SK-N-SH (cell line): ENCODE measurements around the gene RAB18. TPM values are rescaled to one million over a fixed set of nuclear protein-coding genes. Genes with fewer than 3 reads are reported as not detected.

Experiments used
- CTCF ChIA-PET: fragments of 300-600, 350-600 bp; formaldehyde crosslinking; extraction: SDS; loops from one replicate; lab custom pipeline; 2021; lab: Yijun Ruan, JAX
- POLR2A ChIA-PET: fragments of 350-600 bp; sonication (Branson Sonifier 250); formaldehyde crosslinking; extraction: SDS; loops from one replicate; lab custom pipeline; 2020; ENCODE audit warnings: antibody characterized with exemption, inconsistent platforms; lab: Yijun Ruan, JAX
- DNase-seq: peaks from one replicate; pipeline ENCODE4 v3.0.0; 2012
- H2AFZ ChIP-seq: fragments of 200-600 bp; sonication (generic); 2 replicates; pipeline ENCODE4 v1.8.1; 2016; ENCODE audit warnings: antibody characterized with exemption, mild to moderate bottlenecking, low read depth
- H3F3A ChIP-seq: fragments of 200-600 bp; sonication (generic); replicated peaks from 2 replicates; pipeline ENCODE3; 2016; ENCODE audit warnings: antibody characterized with exemption, mild to moderate bottlenecking; ENCODE audit not compliant: insufficient read depth
- H3K27ac ChIP-seq, 2 experiments: fragments of 200-500 bp in 1 of 2; fragments of 200-600 bp in 1 of 2; sonication (Bioruptor generic) in 1 of 2; sonication (generic), shearing (Covaris generic) in 1 of 2; 2 replicates each; pipeline versions ENCODE4 v1.5.1 to v1.6.1; 2014 to 2016; ENCODE audit warnings: low read depth in 2 of 2, inconsistent platforms in 1 of 2, low read length in 1 of 2, mild to moderate bottlenecking in 1 of 2, mixed read lengths in 1 of 2
- H3K27me3 ChIP-seq: fragments of 200-600 bp; sonication (generic), shearing (Covaris generic); 2 replicates; pipeline ENCODE4 v1.6.1; 2016; ENCODE audit warnings: mixed run types; ENCODE audit not compliant: insufficient read depth
- H3K36me3 ChIP-seq, 2 experiments: fragments of 200-500 bp in 1 of 2; fragments of 200-600 bp in 1 of 2; sonication (Bioruptor generic) in 1 of 2; sonication (generic) in 1 of 2; replicated peaks in 1 of 2; 2 replicates each; pipeline versions ENCODE3 to v1.5.1; 2014 to 2016; ENCODE audit warnings: low read length in 1 of 2, mild to moderate bottlenecking in 1 of 2; ENCODE audit not compliant: insufficient read depth in 2 of 2, control insufficient read depth in 1 of 2
- H3K4me1 ChIP-seq, 2 experiments: fragments of 200-500 bp in 1 of 2; fragments of 200-600 bp in 1 of 2; sonication (Bioruptor generic) in 1 of 2; sonication (generic), shearing (Covaris generic) in 1 of 2; 2 replicates each; pipeline versions ENCODE4 v1.5.1 to v1.6.1; 2014 to 2016; ENCODE audit warnings: low read depth in 1 of 2, low read length in 1 of 2, mixed run types in 1 of 2; ENCODE audit not compliant: insufficient read depth in 2 of 2, control insufficient read depth in 1 of 2
- H3K4me2 ChIP-seq: fragments of 200-600 bp; sonication (generic), shearing (Covaris generic); 2 replicates; pipeline ENCODE4 v1.6.1; 2017; ENCODE audit warnings: mixed run types
- H3K4me3 ChIP-seq, 2 experiments: fragments of 200-500 bp in 1 of 2; fragments of 200-600 bp in 1 of 2; sonication (Bioruptor generic) in 1 of 2; sonication (generic), shearing (Covaris generic) in 1 of 2; 2 replicates each; pipeline versions ENCODE4 v1.5.1 to v1.8.1; 2014 to 2016; ENCODE audit warnings: low read depth in 2 of 2, inconsistent platforms in 1 of 2, low read length in 1 of 2, mild to moderate bottlenecking in 1 of 2, mixed read lengths in 1 of 2, moderate library complexity in 1 of 2
- H3K79me2 ChIP-seq: fragments of 200-600 bp; sonication (generic); 2 replicates; pipeline ENCODE4 v1.8.1; 2017; ENCODE audit warnings: mild to moderate bottlenecking; ENCODE audit not compliant: insufficient read depth
- H3K9ac ChIP-seq: fragments of 200-600 bp; sonication (generic); 2 replicates; pipeline ENCODE4 v1.6.1; 2017; ENCODE audit warnings: mixed run types
- H3K9me2 ChIP-seq: fragments of 200-600 bp; sonication (generic); 2 replicates; pipeline ENCODE4 v1.6.1; 2017; ENCODE audit warnings: mixed run types
- H3K9me3 ChIP-seq: fragments of 200-600 bp; sonication (generic); 2 replicates; pipeline ENCODE4 v1.6.1; 2017; ENCODE audit warnings: mixed run types, mild to moderate bottlenecking, moderate library complexity
- H4K20me1 ChIP-seq: fragments of 200-600 bp; sonication (generic); 2 replicates; pipeline ENCODE4 v1.6.1; 2017; ENCODE audit warnings: mild to moderate bottlenecking, mixed run types; ENCODE audit not compliant: insufficient read depth
- CHD2 ChIP-seq: fragments of 150-350 bp; IDR thresholded peaks from 2 replicates; pipeline ENCODE4 v1.6.1; 2018; ENCODE audit warnings: low read length; ENCODE audit not compliant: partially characterized antibody
- EP300 ChIP-seq, 2 experiments: IDR thresholded peaks; 2 replicates each; pipeline versions ENCODE4 v1.4.0 to v1.6.1; 2012; ENCODE audit warnings: borderline replicate concordance in 1 of 2, low read depth in 1 of 2, low read length in 1 of 2
- GATA2 ChIP-seq: sonication (generic); formaldehyde crosslinking; IDR thresholded peaks from 2 replicates; pipeline ENCODE4 v1.5.0; 2020; ENCODE audit warnings: mild to moderate bottlenecking, missing genetic modification reagents
- MXI1 ChIP-seq: IDR thresholded peaks from 2 replicates; pipeline ENCODE4 v1.6.1; 2012; ENCODE audit warnings: mild to moderate bottlenecking, low read depth, low read length, improper control_type of control experiment
- NFIC ChIP-seq: IDR thresholded peaks from 2 replicates; pipeline ENCODE4 v1.4.0; 2012; ENCODE audit warnings: borderline replicate concordance
- NRF1 ChIP-seq: IDR thresholded peaks from 2 replicates; pipeline ENCODE4 v1.6.1; 2012; ENCODE audit warnings: low read depth, mild to moderate bottlenecking, low read length
- RXRA ChIP-seq: IDR thresholded peaks from 2 replicates; pipeline ENCODE4 v1.4.0; 2012; ENCODE audit warnings: low read depth, mild to moderate bottlenecking, borderline replicate concordance
- WGBS: methylation state at CpG from one replicate; pipeline ENCODE4 v1.1.6; 2017; ENCODE audit warnings: low lambda C conversion rate; 5-methylcytosine and 5-hydroxymethylcytosine counted together
- polyA plus RNA-seq, 3 experiments: library from polyadenylated mRNA; depleted of rRNA; stranded (reverse); fragments of >200 nt; gene quantifications; 2 replicates each; pipeline ENCODE4 v1.2.3, GENCODE V29; 2012

Gene RAB18
- polyA plus RNA-seq, 1 of the 3 experiments (the other 2 are of a cell fraction), result 10.2 TPM

- peaks cover 31 to 68% of the 10 kb centered on the region in 2 experiments for H3K36me3 ChIP-seq
- no peak overlapping the region for H3K9ac ChIP-seq
- DNase-seq, result no peak
- H3K27ac ChIP-seq, result no peak overlapping the region
- H2AFZ ChIP-seq, result no peak overlapping the region
- no peaks in the 10 kb centered on the region for H3K9me3 ChIP-seq
- no peaks in the 10 kb centered on the region for H3K9me2 ChIP-seq
- TF ChIP-seq NFIC (no peak), EP300 (IDR thresholded peaks at IDR 0.05; ENCODE audit: borderline replicate concordance in 1 of 2, low read depth in 1 of 2, low read length in 1 of 2) (no peak), GATA2 (CRISPR knock-in tag) (no peak), RXRA (no peak), NRF1 (no peak)
- H3F3A ChIP-seq, result no peaks in the 10 kb centered on the region
- H3K27me3 ChIP-seq, result no peaks in the 10 kb centered on the region
- POLR2A ChIA-PET, result no interaction called here
- CTCF ChIA-PET, result no interaction called here
- 0 out of 2 replicates have a peak, but pooled peaks cover 8% of the 10 kb centered on the region for H4K20me1 ChIP-seq
- H3K4me3 ChIP-seq, result no peak overlapping the region
- H3K79me2 ChIP-seq, result peaks cover 13% of the 10 kb centered on the region
- no peak overlapping the region for H3K4me2 ChIP-seq
- H3K4me1 ChIP-seq, result no peaks in the 10 kb centered on the region
Observed at GRCh38 chr10:27536437-27536836, 32.3 kb downstream of the RAB18 start.

DNA sequence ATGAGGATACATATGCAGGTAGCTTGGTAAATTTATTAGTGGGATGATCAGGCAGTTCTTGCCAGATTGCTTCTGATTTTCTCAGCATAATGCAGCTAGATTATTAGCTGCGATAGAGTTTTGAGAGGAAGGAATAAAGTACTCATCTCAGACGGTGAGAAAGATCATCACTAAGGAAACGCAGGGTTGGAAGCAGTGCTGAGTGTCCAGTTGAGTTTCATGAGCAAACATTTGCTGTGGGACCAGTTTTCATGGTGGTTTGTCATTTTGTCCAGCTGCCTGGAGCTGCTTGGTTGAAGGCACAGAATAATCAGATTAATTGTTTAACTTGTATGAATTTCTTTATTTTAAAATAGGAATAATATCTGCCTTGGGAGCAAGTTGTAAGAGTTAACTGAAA is 33.1 kb downstream of the RAB18 start:
- no peak for TF ChIP-seq CHD2
- no peak for TF ChIP-seq MXI1
- no peak for TF ChIP-seq GATA2 (CRISPR knock-in tag)
- POLR2A ChIA-PET, result no interaction called here
- no peaks in the 10 kb centered on the region for H3K27me3 ChIP-seq
- peaks cover 10% of the 10 kb centered on the region; the same call in 1 of the 2 replicates for H3K79me2 ChIP-seq
- peaks cover 29 to 67% of the 10 kb centered on the region in 2 experiments for H3K36me3 ChIP-seq
- no peak for DNase-seq
- 0 out of 2 replicates have a peak, but pooled peaks cover 8% of the 10 kb centered on the region for H4K20me1 ChIP-seq
- no peaks in the 10 kb centered on the region for H3K4me1 ChIP-seq
- H3K9ac ChIP-seq, result no peak overlapping the region
- WGBS, result 84% methylated on average over 3 of the region's 3 CpGs
- CTCF ChIA-PET, result no interaction called here
- H3K27ac ChIP-seq, result no peak overlapping the region
- no peak overlapping the region for H3K4me3 ChIP-seq
- no peaks in the 10 kb centered on the region for H3K9me3 ChIP-seq
- no peaks in the 10 kb centered on the region for H3F3A ChIP-seq
- H3K9me2 ChIP-seq, result no peaks in the 10 kb centered on the region
- no peak overlapping the region for H3K4me2 ChIP-seq
- no peak overlapping the region for H2AFZ ChIP-seq

DNA sequence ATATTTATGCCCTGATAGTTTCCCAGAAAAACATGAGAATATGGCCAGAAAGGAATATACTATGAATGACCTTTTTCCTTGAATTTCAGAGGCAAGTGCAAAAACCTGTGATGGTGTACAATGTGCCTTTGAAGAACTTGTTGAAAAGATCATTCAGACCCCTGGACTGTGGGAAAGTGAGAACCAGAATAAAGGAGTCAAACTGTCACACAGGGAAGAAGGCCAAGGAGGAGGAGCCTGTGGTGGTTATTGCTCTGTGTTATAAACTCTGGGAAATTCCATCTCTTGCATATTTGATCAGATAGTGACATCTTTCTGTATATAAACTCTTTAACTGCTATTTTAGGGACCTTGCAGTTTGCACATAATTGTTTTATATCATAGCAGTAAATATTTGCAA is 33.7 kb downstream of the RAB18 start:
- no peak overlapping the region for H3K27ac ChIP-seq
- TF ChIP-seq NRF1, result no peak
- H3K9me2 ChIP-seq, result no peaks in the 10 kb centered on the region
- ChIA-PET CTCF (no interaction called here), POLR2A (no interaction called here)
- no peak overlapping the region for H3K4me2 ChIP-seq
- H4K20me1 ChIP-seq, result 0 out of 2 replicates have a peak, but pooled peaks cover 5% of the 10 kb centered on the region
- H3K9ac ChIP-seq, result no peak overlapping the region
- no peaks in the 10 kb centered on the region for H3K4me1 ChIP-seq
- no peak overlapping the region for H3K4me3 ChIP-seq
- H3K27me3 ChIP-seq, result no peaks in the 10 kb centered on the region
- no peaks in the 10 kb centered on the region for H3F3A ChIP-seq
- no peak for DNase-seq
- peaks cover 4% of the 10 kb centered on the region; the same call in 1 of the 2 replicates for H3K79me2 ChIP-seq
- H2AFZ ChIP-seq, result no peak overlapping the region
- H3K9me3 ChIP-seq, result no peaks in the 10 kb centered on the region
- peaks cover 29 to 67% of the 10 kb centered on the region in 2 experiments for H3K36me3 ChIP-seq
